Measurements from ENCODE around the gene CLSTN2.

CLSTN2 gene

GRCh38 chr3:140274429-140274828 is 339.4 kb downstream of the CLSTN2 start:
- H3K4me3 ChIP-seq (ENCODE audit: low read depth, low read length): no peak overlapping the region
- no peak for TF ChIP-seq CTCF (IDR thresholded peaks at IDR 0.05; ENCODE audit: low read depth, low read length)
- no peak for DNase-seq (ENCODE audit: low read depth, low spot score)
- in situ Hi-C loops (cut with HindIII; ENCODE audit: low sequenced_read_pairs): no loop called here

- H3K4me3 ChIP-seq (ENCODE audit: low read depth, low read length): no peak overlapping the region
- peak; percentile 43 for TF ChIP-seq CTCF (IDR thresholded peaks at IDR 0.05; ENCODE audit: low read depth, low read length)
- in situ Hi-C loops (cut with HindIII; ENCODE audit: low sequenced_read_pairs): no loop called here
- peak; percentile 10 for DNase-seq (ENCODE audit: low read depth, low spot score)
Measured at GRCh38 chr3:140276703-140277102, 341.7 kb downstream of the CLSTN2 start.

- TF ChIP-seq CTCF (IDR thresholded peaks at IDR 0.05; ENCODE audit: low read depth, low read length): no peak
- no peak for DNase-seq (ENCODE audit: low read depth, low spot score)
- H3K4me3 ChIP-seq (ENCODE audit: low read depth, low read length): no peak overlapping the region
- in situ Hi-C loops (cut with HindIII; ENCODE audit: low sequenced_read_pairs): no loop called here
Measured at GRCh38 chr3:140277886-140278285, 342.9 kb downstream of the CLSTN2 start.

DNA sequence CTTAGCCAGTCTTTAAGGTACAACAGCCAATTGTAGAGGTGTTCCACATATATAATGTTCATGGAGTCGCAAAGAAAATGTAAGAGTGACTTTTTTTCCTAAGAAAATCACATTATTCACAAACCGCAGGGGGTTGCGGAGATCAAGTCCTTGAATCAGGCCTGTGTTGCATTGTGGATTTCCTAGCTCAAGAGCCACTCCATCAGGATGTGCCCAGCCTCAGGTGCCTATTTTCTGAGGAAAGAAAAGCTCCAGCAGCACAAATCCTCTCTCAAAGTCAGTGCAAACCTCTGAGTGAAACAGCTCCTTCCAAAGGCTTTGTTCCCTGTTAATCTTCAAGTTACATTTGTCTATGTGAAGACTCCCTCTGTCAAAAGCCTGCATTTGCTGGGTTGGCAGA is 349.4 kb downstream of the CLSTN2 start:
- H3K4me3 ChIP-seq (ENCODE audit: low read depth, low read length): no peak overlapping the region
- no peak for TF ChIP-seq CTCF (IDR thresholded peaks at IDR 0.05; ENCODE audit: low read depth, low read length)
- no peak for DNase-seq (ENCODE audit: low read depth, low spot score)
- in situ Hi-C loops (cut with HindIII; ENCODE audit: low sequenced_read_pairs): no loop called here

- H3K4me3 ChIP-seq (ENCODE audit: low read depth, low read length): no peak overlapping the region
- TF ChIP-seq CTCF (IDR thresholded peaks at IDR 0.05; ENCODE audit: low read depth, low read length): no peak
- DNase-seq (ENCODE audit: low read depth, low spot score): no peak
- in situ Hi-C loops (cut with HindIII; ENCODE audit: low sequenced_read_pairs): no loop called here
Measured at GRCh38 chr3:140285380-140285779, 350.4 kb downstream of the CLSTN2 start.

DNA sequence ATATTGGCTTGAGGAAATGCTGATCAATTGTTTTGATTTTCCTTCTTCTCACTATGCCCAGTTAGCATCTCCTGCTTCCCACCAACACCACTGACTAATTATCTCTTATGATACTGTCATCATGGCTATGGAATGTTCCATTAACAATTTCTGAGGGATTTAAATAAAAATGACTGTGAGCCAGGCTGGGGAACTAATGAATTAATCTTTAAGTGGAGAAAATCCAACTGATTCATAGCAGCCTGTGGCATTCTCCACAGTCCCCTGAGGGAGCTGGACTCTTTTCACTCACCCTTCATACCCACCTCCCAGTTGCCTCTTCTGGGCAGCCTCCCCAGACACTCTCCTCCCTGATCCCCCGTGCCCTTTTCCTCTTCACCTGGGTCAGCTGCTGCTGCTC is 353.6 kb downstream of the CLSTN2 start:
- no peak for DNase-seq (ENCODE audit: low read depth, low spot score)
- no peak for TF ChIP-seq CTCF (IDR thresholded peaks at IDR 0.05; ENCODE audit: low read depth, low read length)
- no peak overlapping the region for H3K4me3 ChIP-seq (ENCODE audit: low read depth, low read length)
- in situ Hi-C loops (cut with HindIII; ENCODE audit: low sequenced_read_pairs): no loop called here

- TF ChIP-seq CTCF (IDR thresholded peaks at IDR 0.05; ENCODE audit: low read depth, low read length): no peak
- no peak overlapping the region for H3K4me3 ChIP-seq (ENCODE audit: low read depth, low read length)
- in situ Hi-C loops (cut with HindIII; ENCODE audit: low sequenced_read_pairs): no loop called here
- no peak for DNase-seq (ENCODE audit: low read depth, low spot score)
Measured at GRCh38 chr3:140290105-140290504, 355.1 kb downstream of the CLSTN2 start.

Measured in astrocyte of the spinal cord (primary cell).